Measurements from ENCODE around the gene PLCB2.
A peak's percentile ranks its signal among the peaks of the same experiment; 100 is the strongest.

GRCh38 chr15:40307421-40308211 lies at the start of gene PLCB2:
- TF ChIP-seq GATA2 (IDR thresholded peaks at IDR 0.05; ENCODE audit: insufficient read depth, insufficient read length, low read depth, low read length) (no peak), CTCF (IDR thresholded peaks at IDR 0.05; ENCODE audit: extremely low read depth in 1 of 2, insufficient read depth in 1 of 2, low read depth in 1 of 2, low read length in 2 of 2) (peak in 1 of 2 donors; percentile 42)

All from endothelial cell of umbilical vein (primary cell).